GM19240 (cell line): ENCODE results near the gene TBX6.

Experiments used
- DNase-seq: peaks from one replicate; pipeline ENCODE4 v3.0.0; 2011; ENCODE audit warnings: low spot score; ENCODE audit not compliant: insufficient read length

TBX6 gene

DNA sequence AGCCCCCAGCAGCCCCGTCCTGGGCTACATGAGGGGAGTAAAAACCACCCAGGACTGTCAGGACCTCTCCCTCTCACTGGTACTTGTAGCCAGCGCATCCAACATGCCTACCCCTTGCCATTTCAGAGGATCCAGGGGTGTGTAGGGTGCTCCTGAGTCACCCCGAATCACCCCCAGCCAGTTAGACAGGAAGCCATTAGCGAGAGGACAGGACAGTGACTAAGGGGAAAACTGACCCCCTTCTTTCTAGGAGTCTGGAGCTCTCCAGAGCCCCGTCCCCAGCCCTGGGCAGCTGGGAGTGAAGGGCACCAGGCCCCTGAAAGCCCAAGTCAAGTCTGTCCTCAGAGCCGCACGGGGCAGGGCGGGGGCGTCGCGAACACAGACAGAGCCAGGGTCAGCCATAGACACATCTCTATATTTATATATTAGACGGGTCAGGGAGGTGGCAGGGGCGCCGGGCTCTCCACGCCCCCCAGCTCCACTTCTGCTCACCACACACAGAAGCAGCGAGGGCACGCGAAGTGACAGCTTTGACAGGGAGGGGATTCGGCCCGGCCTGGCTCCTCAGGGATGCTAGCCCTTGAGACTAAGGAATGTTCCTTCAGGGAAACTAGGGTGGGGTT lies 22.1 kb upstream of the TBX6 start:
- DNase-seq = no peak

DNA sequence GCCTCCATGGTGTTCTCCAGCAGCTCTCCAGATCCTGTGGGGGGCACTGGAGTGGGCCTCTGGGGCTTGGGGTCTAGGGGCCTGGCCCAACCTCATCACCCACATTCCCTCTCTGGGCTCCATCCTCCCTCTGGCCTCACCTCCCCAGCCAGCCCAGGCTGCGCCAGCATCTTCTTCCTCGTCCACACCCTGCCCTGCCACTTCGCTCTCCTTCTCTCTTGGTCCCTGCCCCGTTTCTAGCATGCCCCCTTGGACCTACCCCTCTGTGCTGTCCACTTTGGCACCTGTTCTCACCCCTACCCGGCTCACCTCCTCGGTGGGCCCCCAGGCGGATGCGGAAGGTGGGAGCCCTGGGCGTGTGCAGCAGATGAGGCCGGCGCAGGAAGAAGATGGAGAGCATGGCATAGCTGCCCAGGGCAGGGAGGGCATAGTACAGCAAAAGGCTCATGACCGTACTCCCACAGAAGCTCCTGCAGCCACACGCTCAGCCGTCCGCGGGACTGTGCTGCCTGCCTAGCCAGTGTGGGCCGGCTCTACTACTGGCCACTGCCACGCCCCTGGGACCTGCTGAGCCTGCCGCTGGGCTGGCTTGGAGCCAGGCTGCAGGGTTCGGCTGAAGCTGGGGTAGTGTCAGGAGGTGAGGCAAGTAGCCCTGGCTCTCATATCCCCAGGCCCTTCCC lies 21.4 kb upstream of the TBX6 start, which contains the start of gene GDPD3:
Gene GDPD3, minus strand, starts transcription at position 507 of the 680 bp plus-strand sequence. Its CDS starts 59 bp downstream, at position 448.
- no peak for DNase-seq

GRCh38 chr16:30112197-30113030 lies 20.7 kb upstream of the TBX6 start:
- DNase-seq = peak; percentile 43

- DNase-seq = no peak
These were observed 18.9 kb upstream of the TBX6 start for GRCh38 chr16:30110661-30111060.

- no peak for DNase-seq
These were observed 16.5 kb upstream of the TBX6 start for GRCh38 chr16:30108059-30108850.

GRCh38 chr16:30104492-30104891 lies 12.8 kb upstream of the TBX6 start:
- no peak for DNase-seq

DNA sequence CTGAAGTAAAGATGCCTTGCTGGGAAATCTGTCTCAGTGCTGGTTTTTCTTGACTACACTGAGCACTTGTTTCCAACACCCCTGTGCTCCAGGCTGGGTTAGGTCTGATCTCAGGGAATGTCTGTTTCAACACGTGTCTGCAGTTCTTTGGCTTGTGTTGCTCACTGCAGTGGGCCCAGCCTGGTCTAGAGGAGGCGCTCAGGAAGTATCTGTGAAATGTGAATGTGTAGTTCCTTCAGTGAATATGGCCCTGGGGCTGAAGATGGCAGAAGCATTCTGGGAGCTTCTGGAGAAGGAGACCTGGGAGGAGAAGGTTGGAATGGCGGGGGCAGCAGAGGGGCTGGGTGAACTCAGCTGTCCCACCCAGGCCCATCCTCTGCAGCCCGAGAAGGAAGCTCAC lies 12.4 kb upstream of the TBX6 start:
- DNase-seq = no peak

DNA sequence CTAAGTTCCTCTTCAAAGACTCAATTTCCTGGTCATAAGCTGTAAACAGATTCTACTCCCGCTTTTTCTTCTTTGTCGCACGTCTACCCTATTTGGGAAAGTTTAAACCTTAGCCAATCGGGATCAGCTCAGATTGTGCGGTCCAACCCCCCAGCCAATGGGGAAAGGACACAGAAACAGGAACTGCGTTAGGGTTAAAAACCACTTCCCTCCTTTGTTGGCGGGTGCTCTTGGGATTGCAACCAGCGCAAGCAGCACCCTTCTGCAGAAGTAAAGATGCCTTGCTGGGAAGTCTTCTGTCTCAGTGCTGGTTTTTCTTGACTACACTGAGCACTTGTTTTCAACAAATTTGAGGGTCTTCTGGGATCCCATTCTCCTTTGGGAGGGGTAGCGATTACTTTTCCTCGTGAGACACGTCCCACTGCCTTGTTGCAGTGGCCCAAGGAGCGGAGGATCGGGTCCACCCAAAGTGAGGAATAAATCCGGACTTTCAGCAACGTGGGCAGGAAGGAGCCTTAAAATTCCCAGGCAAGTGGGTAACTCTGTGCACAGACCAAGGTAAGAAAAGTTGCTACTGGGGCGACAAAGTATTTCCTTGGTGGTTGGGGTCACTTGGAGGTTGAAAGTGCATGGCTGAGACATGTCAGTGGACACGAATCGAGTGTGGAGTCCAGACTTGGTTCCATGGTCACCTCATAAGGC lies 5.3 kb upstream of the TBX6 start:
- no peak for DNase-seq

GRCh38 chr16:30096105-30096861 lies 4.6 kb upstream of the TBX6 start, which contains the start of gene YPEL3:
Gene YPEL3, minus strand, starts transcription at chr16:30096213. Its CDS starts 731 bp downstream, at chr16:30095482.
- peak; percentile 93 for DNase-seq

- DNase-seq = no peak
These were observed 3.7 kb upstream of the TBX6 start for GRCh38 chr16:30095166-30096078.

GRCh38 chr16:30094541-30095165 lies 2.9 kb upstream of the TBX6 start:
- DNase-seq = no peak

GRCh38 chr16:30092373-30093010 lies 768 bp upstream of the TBX6 start:
- DNase-seq = peak; percentile 87

DNA sequence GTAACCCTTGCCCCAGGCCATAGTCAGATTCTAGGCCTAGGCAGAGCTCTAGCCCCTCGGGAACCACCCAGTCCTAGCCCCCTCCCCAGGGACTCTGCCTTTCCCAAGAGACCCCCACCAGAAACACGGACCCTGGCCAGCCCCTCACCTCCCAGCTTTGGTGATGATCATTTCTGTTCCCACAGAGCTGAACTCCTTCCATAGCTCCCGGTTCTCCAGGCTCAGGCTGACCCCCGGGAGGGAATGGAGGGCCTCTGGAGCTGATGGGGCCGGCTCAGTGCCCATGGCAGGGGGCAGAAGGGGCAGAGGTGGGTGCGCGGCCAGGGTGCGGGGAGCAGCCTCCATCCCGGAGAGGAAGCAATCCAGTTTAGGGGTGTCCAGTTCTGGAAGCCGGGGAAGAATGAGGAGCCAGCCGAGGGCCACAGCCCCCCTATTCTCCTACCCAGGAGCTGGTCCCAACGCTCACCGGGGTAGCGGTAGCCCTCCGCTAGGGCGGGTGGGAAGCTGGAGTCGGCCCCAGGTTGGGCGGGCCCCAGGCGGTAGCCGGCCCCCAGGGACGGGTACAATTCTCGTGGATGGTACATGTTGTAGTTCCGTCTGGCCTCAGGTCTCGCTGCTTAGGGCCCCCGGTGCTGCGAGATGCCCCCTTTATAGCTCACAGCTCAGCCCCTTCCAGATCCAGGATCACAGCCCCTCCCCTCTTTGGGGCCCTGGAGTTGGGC lies 953 bp downstream of the TBX6 start:
- DNase-seq = no peak

GRCh38 chr16:30088832-30089624 lies 2.7 kb downstream of the TBX6 start:
- no peak for DNase-seq

DNA sequence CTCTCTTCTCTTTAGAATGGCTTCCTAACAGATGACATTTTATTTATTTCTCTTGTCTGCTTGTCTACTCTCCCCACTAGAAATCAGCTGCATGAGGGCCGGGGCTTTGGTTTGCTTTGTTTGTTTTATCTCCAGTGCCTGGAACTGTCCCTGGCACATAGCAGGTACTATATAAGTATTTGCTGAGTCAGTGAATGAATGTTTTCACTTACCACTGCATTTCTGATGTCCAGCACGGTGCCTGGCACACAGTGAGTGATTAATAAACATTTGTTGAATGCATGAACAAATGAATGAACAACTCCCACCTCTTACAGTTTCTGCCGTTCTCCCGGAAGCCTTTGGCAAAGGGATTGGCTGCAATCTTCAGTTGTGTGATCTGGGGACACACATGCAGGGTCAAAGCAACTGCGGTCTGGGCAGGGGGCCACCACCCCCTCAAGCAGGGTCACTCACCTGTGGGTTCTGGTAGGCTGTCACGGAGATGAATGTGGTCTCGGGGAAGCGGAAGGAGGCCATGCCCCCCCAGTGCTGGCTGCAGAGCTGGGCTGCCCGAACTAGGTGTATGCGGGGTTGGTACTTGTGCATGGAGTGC lies 3.4 kb downstream of the TBX6 start:
- DNase-seq = no peak
